PC-3 (cell line): ENCODE measurements around the gene CENPF.

Source experiments
- CTCF ChIP-seq: fragments of 300-600 bp; sonication (generic); conservative IDR thresholded peaks from 2 replicates; pipeline ENCODE4 v1.5.1; 2017; ENCODE audit warnings: antibody characterized with exemption, low read depth, mild to moderate bottlenecking, low read length
- EZH2 ChIP-seq: fragments of 300-600 bp; sonication (generic); IDR thresholded peaks from one replicate; pipeline ENCODE4 v1.6.1; 2017; ENCODE audit warnings: antibody characterized with exemption, mild to moderate bottlenecking, low read length; ENCODE audit not compliant: unreplicated experiment
- EZH2phosphoT487 ChIP-seq: fragments of 300-600 bp; sonication (generic); IDR thresholded peaks from 2 replicates; pipeline ENCODE4 v1.6.1; 2018; ENCODE audit warnings: mild to moderate bottlenecking, antibody characterized with exemption, low read length, borderline replicate concordance

- no peak for TF ChIP-seq CTCF
- no peak for TF ChIP-seq EZH2phosphoT487
- no peak for TF ChIP-seq EZH2
These were observed 83.5 kb downstream of the CENPF start for GRCh38 chr1:214686497-214686896.
